ENCODE results near the gene VPS13D.

VPS13D gene

GRCh38 chr1:12488666-12489354, 259.0 kb downstream of the VPS13D start:
- peak; percentile 70 for DNase-seq (ENCODE audit: low read depth)
- no peak overlapping the region for H3K4me3 ChIP-seq (ENCODE audit: low read length)
- no peak for TF ChIP-seq CTCF (IDR thresholded peaks at IDR 0.05; ENCODE audit: insufficient read depth, low read depth, low read length, missing control alignments)

- H3K4me3 ChIP-seq (ENCODE audit: low read length) = no peak overlapping the region
These were observed 260.8 kb downstream of the VPS13D start for GRCh38 chr1:12490532-12491142.

GRCh38 chr1:12491656-12492055, 261.8 kb downstream of the VPS13D start:
- no peak overlapping the region for H3K4me3 ChIP-seq (ENCODE audit: low read length)
- TF ChIP-seq CTCF (IDR thresholded peaks at IDR 0.05; ENCODE audit: insufficient read depth, low read depth, low read length, missing control alignments) = no peak
- no peak for DNase-seq (ENCODE audit: low read depth)

More at GRCh38 chr1:12490532-12491142, 260.8 kb downstream of the VPS13D start:
- DNase-seq (ENCODE audit: low read depth) = no peak
- no peak for TF ChIP-seq CTCF (IDR thresholded peaks at IDR 0.05; ENCODE audit: insufficient read depth, low read depth, low read length, missing control alignments)

GRCh38 chr1:12495725-12496124, 265.9 kb downstream of the VPS13D start:
- H3K4me3 ChIP-seq (ENCODE audit: low read length) = no peak overlapping the region
- no peak for TF ChIP-seq CTCF (IDR thresholded peaks at IDR 0.05; ENCODE audit: insufficient read depth, low read depth, low read length, missing control alignments)
- no peak for DNase-seq (ENCODE audit: low read depth)

- no peak for TF ChIP-seq CTCF (IDR thresholded peaks at IDR 0.05; ENCODE audit: insufficient read depth, low read depth, low read length, missing control alignments)
- H3K4me3 ChIP-seq (ENCODE audit: low read length) = no peak overlapping the region
- DNase-seq (ENCODE audit: low read depth) = no peak
These were observed 266.5 kb downstream of the VPS13D start for GRCh38 chr1:12496154-12496961.

- no peak for TF ChIP-seq CTCF (IDR thresholded peaks at IDR 0.05; ENCODE audit: insufficient read depth, low read depth, low read length, missing control alignments)
- no peak overlapping the region for H3K4me3 ChIP-seq (ENCODE audit: low read length)
These were observed 269.9 kb downstream of the VPS13D start for GRCh38 chr1:12499539-12500240.

More at GRCh38 chr1:12499539-12500240, 269.9 kb downstream of the VPS13D start:
- no peak for DNase-seq (ENCODE audit: low read depth)
